ENCODE data around the gene CCDC74B.
"Not testable (repeated sequence)": the region's sequence is repeated elsewhere in the genome, so short reads cannot be mapped to it uniquely, and the experiment has no call there.

Gene CCDC74B

GRCh38 chr2:130166611-130167010 is 21.7 kb upstream of the CCDC74B start:
- DNase-seq (ENCODE audit: low read depth in 2 of 2) = not testable (repeated sequence)

DNA sequence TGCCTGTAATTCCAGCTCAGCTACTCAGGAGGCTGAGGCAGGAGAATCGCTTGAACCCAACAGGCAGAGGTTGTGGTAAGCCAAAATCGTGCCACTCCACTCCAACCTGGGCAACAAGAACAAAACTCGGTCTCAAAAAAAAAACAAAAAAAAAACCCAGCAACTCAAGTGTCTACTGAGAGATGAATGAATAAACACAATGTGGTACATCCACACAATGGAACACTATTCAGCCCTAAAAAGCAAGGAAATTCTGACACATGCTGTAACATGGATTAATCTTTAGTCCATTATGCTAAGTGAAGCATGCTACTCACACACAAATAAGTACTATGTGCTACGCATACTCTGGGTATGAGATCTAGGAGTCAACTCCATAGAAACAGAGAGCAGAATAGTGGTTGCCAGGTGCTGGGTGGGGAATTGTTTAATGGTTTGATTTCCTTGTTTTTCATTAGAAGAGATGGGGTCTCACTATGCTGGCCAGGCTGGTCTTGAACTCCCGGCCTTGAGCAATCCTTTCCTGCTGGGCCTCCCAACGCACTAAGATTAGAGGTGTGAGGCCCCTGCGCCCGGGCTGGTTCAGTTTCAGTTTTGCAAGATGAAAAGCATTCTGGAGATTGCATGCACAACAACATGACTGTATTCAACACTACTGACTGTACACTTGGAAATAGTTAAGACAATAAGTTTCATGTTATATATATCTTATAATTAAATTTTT is 20.5 kb upstream of the CCDC74B start:
- DNase-seq (ENCODE audit: low read depth in 2 of 2) = no peak

DNA sequence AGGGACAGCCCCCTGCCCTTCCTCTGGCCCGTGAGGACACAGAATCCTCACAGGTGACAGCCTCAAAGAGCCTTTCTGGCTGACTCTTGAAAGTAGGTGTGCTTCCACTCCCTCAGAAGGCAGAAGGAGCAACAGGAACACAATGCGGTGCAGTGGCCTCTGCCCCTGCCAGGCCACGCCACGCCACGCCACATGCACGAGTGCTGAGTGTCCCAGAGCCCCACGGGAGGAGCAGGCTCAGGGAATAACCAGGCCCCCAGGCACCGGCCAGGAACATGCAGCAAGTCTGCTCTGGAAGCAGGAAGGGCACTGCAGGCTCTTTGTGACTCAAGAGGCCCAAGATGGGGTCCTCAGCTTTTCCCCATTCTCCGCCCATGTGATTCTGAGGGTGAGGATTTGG is 18.1 kb upstream of the CCDC74B start:
- DNase-seq (ENCODE audit: low read depth in 2 of 2) = no peak

DNA sequence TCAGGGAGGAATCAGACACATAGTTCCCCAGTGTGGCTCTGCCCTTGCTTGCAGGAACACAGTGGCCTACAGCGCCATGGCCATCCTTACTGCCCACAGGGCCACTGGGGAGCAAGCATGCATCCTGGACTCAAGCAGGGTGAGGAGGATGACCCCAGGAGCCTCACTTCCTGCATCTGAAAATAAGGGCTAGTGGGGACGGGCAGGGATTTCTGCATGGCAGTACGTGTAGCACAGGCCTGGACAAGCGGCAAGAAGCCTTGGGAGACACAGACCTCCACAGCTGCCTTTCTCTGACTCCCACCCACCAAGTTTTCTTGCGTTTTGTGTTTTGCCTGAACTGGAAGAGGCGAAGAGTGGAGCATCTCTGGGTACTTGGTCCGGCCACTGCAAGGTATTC is 17.6 kb upstream of the CCDC74B start:
- DNase-seq (ENCODE audit: low read depth in 2 of 2) = not testable (repeated sequence)

DNA sequence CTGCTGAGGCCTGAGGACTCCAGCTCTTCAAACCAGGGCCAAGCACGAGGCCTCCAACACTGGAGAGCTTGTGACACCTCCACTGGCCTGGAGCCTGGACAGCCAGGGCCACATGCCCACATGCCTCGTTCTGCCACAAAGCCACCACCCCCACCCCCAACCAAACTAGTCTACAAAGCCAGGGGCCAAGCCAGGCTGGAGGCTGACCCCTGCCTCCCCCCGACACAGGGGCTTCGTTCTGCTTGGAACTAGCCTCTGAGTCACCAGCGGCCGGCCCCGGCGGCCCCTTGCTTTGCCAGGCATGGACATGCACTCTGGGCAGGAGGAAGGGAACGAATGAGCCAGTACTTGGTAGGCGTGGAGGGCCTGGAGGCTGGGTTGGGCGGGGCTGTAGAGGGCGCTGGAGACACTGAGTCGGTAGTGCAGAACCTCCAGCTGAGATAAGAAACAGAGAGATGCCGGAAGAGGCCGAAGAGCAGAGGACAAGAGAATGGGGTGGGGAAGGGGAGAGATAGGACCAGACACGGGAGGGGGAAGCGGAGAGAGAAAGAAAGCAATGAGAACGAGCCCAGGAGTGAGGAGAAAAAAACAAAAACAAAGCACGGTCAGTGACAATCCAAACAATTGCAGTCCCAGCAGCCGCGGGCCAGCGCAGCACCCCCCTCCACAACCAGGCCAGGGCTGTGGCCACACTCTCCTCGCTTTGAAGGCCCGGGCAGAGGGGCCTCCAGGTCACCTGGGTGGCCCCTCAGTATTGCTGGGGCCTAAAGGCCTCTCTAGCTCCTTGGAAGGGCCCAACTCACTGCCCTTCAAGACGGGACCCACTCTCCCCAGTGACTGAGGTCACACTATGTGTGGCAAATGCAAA is 16.2 kb upstream of the CCDC74B start:
- not testable (repeated sequence) for DNase-seq (ENCODE audit: low read depth in 2 of 2)

DNA sequence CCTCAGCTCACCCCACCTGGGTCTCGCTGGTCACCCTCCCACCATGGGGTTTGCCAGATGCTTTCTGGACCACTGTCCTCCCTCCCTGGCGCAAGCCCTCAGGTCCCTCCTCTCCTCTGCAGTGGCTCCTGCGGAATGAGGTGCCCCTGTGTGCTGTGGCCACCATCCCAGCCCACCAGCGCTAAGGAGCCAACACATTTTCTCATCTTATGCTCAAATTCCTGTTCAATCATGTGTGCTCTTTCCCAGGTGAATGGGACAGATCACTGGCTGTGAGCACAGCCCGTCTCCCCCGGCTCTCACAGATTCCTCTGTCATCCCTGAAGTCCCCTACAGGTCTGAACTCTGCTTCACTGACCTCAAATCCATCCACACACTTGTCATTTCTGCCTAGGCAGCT is 15.2 kb upstream of the CCDC74B start:
- no peak for DNase-seq (ENCODE audit: low read depth in 2 of 2)

GRCh38 chr2:130159376-130159775 is 14.5 kb upstream of the CCDC74B start:
- DNase-seq (ENCODE audit: low read depth in 2 of 2) = not testable (repeated sequence)

- DNase-seq (ENCODE audit: low read depth in 2 of 2) = no peak
Measured at GRCh38 chr2:130158631-130159030, 13.7 kb upstream of the CCDC74B start.

GRCh38 chr2:130157825-130158514 is 13.1 kb upstream of the CCDC74B start:
- DNase-seq (ENCODE audit: low read depth in 2 of 2) = not testable (repeated sequence)

DNA sequence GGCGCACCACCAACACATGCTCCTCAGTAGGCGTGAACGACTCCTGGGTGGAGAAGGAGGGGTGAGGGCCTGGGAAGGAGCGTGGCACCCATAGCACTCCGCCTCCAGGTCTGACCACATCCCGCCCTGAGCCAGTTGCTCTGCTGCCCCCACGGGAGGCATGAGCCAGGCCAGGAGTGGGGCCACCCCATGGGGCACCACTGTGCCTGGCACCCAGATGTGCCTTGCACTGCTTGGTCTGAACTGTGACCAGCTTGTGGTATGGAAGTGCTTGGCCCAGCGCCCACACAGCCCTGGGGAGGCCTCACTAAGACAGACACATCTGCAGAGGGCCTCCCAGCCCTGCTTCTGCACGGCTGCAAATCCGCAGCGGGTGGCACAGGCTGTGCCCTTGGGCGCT is 12.4 kb upstream of the CCDC74B start:
- not testable (repeated sequence) for DNase-seq (ENCODE audit: low read depth in 2 of 2)

GRCh38 chr2:130156624-130157004 is 11.7 kb upstream of the CCDC74B start:
- DNase-seq (ENCODE audit: low read depth in 2 of 2) = no peak

GRCh38 chr2:130155956-130156623 is 11.2 kb upstream of the CCDC74B start:
- peak; percentile 6 to 7 for DNase-seq (ENCODE audit: low read depth in 2 of 2)

DNA sequence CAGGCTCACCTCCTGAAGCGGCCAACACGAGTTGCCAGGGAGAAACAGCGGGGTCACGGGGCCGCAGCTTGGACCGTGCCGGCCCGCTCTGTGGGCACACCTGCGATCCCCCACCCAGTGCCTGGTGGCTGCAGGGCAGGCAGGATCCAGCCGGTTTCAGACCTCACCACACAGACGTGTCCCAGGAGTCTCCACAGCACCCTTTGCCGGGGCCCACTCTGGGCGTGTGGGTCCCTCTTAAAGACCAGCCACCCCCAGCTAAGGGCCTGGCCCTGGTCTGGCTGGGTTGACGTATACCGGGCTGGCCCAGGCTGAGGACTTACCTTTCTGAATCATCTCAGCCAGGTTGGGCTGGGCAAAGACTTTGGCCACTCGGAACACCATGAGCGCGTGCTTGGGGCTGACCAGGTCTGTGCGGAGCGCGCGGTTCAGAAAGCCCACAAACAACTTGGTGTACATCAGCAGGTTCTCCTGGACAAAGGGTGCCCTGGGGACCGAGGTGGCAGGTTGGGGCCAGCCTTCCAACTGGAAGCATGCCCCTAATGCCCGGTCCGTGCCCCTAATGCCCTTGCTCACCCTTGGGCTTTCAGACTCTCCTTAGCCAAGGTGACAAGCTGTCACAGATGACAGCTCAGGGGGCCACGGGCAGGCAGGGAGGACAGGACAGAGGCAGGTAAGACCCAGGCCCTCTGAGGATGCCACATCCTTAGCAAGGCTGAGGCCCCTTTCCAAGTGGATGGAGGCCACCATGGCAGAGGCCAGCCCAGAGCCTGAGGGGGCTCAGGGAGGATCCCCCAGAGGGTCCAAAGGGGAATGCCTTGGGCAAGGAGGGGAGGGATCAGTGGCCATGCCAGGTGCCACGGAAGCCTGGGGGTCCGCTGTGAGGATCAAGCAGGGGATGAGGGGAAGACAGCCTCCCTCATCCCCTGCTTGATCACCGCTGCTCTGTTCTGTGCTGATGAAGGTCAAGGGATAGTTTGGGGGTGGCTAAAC is 10.2 kb upstream of the CCDC74B start:
- DNase-seq (ENCODE audit: low read depth in 2 of 2) = no peak

- DNase-seq (ENCODE audit: low read depth in 2 of 2) = not testable (repeated sequence)
Measured at GRCh38 chr2:130154423-130154770, 9.5 kb upstream of the CCDC74B start.

GRCh38 chr2:130153721-130154422 is 9.0 kb upstream of the CCDC74B start:
- DNase-seq (ENCODE audit: low read depth in 2 of 2) = not testable (repeated sequence)

GRCh38 chr2:130152816-130153595 is 8.1 kb upstream of the CCDC74B start:
- DNase-seq (ENCODE audit: low read depth in 2 of 2) = no peak

DNA sequence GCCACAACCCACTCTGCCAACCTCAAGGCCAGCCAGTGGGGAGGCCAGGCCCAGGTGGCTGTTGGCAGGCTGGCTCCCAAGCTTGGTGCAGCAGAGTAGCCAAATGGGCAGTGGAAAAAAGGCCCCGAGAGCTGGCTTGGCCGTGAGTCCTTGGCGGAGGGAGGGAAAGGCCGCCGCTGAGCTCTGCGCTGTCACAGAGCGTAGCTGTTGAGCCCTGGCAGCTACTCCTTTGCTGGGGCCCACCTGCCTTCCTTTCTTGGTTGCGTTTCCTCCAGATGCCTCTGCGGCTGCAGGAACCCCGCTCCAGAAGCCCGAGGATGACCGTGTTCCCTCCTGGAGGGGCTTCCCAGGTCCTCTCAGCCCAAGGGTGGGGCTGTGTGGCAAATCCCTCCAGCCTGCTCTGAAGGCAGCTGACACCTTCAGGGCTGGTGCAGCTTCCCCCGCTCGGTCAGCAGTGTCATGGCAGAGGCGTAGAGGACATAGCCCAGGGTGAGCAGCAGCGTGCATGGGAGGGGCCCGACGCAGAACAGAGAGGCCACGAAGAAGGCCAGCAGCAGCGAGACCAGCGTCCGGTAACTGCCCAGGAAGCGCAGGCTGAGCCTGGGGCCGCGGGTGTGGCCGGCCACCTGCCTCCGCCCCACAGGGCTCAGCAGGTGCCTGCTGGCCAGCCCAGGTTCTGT is 7.4 kb upstream of the CCDC74B start:
- not testable (repeated sequence) for DNase-seq (ENCODE audit: low read depth in 2 of 2)

- DNase-seq (ENCODE audit: low read depth in 2 of 2) = not testable (repeated sequence)
Measured at GRCh38 chr2:130151145-130151512, 6.2 kb upstream of the CCDC74B start.
